Activated naive CD8-positive, alpha-beta T cell treated with anti-CD3 and anti-CD28 coated beads, Interleukin-2, amount 50 U/mL, for 24 hours (primary cell): ENCODE data around the gene ZGPAT.
A peak's percentile ranks its signal among the peaks of the same experiment; 100 is the strongest.

Experiments
- ATAC-seq: fragments of 150-1000 bp; cut with Tn5 transposase; one replicate; pipeline ENCODE4 v1.10.0; 2021
- DNase-seq: peaks from one replicate; pipeline ENCODE4 v3.0.0; 2021
- H3K27ac Mint-ChIP-seq: one replicate; pipeline ENCODE4 v1.8.0; 2021; ENCODE audit warnings: mild to moderate bottlenecking, mixed read lengths
- H3K27me3 Mint-ChIP-seq: one replicate; pipeline ENCODE4 v1.8.0; 2021; ENCODE audit warnings: mixed read lengths
- H3K36me3 Mint-ChIP-seq: one replicate; pipeline ENCODE4 v1.8.0; 2021; ENCODE audit warnings: low read depth, mixed read lengths
- H3K4me1 Mint-ChIP-seq: one replicate; pipeline ENCODE4 v1.8.0; 2021; ENCODE audit warnings: mixed read lengths
- H3K4me3 Mint-ChIP-seq: one replicate; pipeline ENCODE4 v1.8.0; 2021; ENCODE audit warnings: mild to moderate bottlenecking, moderate library complexity, mixed read lengths
- H3K9me3 Mint-ChIP-seq: one replicate; pipeline ENCODE4 v1.8.0; 2021; ENCODE audit warnings: mixed read lengths

The ZGPAT gene

DNA sequence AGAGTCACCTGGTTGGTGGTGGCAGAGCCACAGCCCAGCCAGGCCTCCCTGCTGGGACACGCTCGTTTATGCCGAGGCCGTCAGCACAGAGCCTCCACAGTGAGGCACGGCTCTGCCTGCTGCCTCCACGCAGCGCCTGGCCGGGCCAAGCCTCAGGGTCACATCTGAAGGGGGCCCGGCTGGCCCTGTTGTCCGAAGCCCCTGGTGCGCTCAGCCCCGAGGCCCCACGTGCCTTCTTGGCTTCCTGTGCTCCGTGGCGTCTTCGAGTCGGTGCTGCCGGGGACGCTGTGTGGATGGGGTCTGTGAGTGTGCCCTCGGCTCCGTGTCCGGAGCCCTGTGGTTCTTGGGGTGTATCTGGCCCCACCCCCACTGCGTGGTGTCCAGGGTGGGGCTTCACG, 21.7 kb upstream of the ZGPAT start:
- no peak overlapping the region for H3K27ac Mint-ChIP-seq
- no peak for ATAC-seq
- no peaks in the 10 kb centered on the region for H3K9me3 Mint-ChIP-seq
- no peaks in the 10 kb centered on the region for H3K27me3 Mint-ChIP-seq
- H3K4me3 Mint-ChIP-seq: no peak overlapping the region
- peaks cover 13% of the 10 kb centered on the region for H3K4me1 Mint-ChIP-seq
- DNase-seq: no peak
- no peaks in the 10 kb centered on the region for H3K36me3 Mint-ChIP-seq

- peak; percentile 50 for ATAC-seq
- Mint-ChIP-seq H3K4me1 (peaks cover 13% of the 10 kb centered on the region), H3K27ac (no peak overlapping the region), H3K9me3 (no peaks in the 10 kb centered on the region), H3K36me3 (peaks cover 2% of the 10 kb centered on the region), H3K27me3 (no peaks in the 10 kb centered on the region), H3K4me3 (no peak overlapping the region)
- DNase-seq: peak; percentile 49
Measured at GRCh38 chr20:63686492-63687321, 21.1 kb upstream of the ZGPAT start.

- Mint-ChIP-seq H3K36me3 (peaks cover 4% of the 10 kb centered on the region), H3K4me1 (peaks cover 11% of the 10 kb centered on the region)
Measured at GRCh38 chr20:63687419-63688178, 20.2 kb upstream of the ZGPAT start.

GRCh38 chr20:63688228-63689045, 19.4 kb upstream of the ZGPAT start:
- Mint-ChIP-seq H3K27me3 (no peaks in the 10 kb centered on the region), H3K36me3 (peaks cover 5% of the 10 kb centered on the region), H3K9me3 (no peaks in the 10 kb centered on the region), H3K4me1 (peaks cover 11% of the 10 kb centered on the region), H3K27ac (no peak overlapping the region), H3K4me3 (no peak overlapping the region)
- DNase-seq (no peak), ATAC-seq (no peak)

More at GRCh38 chr20:63687419-63688178, 20.2 kb upstream of the ZGPAT start:
- Mint-ChIP-seq H3K4me3 (no peak overlapping the region), H3K27me3 (no peaks in the 10 kb centered on the region), H3K27ac (no peak overlapping the region), H3K9me3 (no peaks in the 10 kb centered on the region)
- DNase-seq (no peak), ATAC-seq (no peak)

DNA sequence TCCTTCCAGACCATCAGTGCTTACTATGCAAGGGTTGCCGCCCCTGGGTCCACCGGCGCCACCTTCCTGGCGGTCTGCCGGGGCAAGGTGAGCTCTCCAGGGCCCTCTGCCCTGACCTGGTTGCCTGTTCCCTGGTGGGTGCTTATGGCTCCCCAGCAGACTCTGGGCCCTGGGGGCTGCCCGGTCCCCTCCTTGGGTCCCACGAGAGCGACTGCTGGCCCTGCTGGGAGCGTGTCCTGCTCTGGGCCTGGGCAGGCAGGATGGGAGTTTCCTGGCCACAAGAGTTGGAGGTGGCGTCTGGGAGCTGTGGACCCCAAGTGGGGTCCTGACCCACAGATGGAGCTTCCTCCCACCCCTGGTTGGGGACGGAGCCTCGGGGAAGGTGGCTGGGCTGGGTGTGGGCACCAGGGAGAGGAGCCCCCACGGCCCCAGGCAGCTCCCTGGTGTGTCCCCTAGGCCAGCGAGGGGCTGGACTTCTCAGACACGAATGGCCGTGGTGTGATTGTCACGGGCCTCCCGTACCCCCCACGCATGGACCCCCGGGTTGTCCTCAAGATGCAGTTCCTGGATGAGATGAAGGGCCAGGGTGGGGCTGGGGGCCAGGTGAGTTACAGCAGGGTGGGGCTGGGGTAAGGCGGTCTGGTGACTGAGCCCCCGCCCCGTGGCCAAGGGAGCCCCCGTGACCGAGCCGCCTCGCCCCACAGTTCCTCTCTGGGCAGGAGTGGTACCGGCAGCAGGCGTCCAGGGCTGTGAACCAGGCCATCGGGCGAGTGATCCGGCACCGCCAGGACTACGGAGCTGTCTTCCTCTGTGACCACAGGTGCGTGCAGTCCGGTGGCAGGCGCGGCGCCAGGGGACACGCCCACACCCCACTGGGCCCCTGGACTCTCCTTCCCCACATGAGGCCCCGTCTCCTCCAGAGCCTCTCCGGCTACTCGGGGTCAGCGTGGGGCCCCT, 18.5 kb upstream of the ZGPAT start:
- H3K27ac Mint-ChIP-seq: no peak overlapping the region
- H3K4me1 Mint-ChIP-seq: peaks cover 14% of the 10 kb centered on the region
- no peak for DNase-seq
- no peaks in the 10 kb centered on the region for H3K9me3 Mint-ChIP-seq
- H3K4me3 Mint-ChIP-seq: no peak overlapping the region
- ATAC-seq: no peak
- H3K27me3 Mint-ChIP-seq: peaks cover 3% of the 10 kb centered on the region
- peaks cover 7% of the 10 kb centered on the region for H3K36me3 Mint-ChIP-seq

- Mint-ChIP-seq H3K4me3 (no peak overlapping the region), H3K27ac (no peak overlapping the region), H3K36me3 (peaks cover 7% of the 10 kb centered on the region), H3K4me1 (peaks cover 11% of the 10 kb centered on the region), H3K9me3 (no peaks in the 10 kb centered on the region), H3K27me3 (peaks cover 3% of the 10 kb centered on the region)
- no peak for DNase-seq
- ATAC-seq: no peak
Measured at GRCh38 chr20:63690003-63690897, 17.6 kb upstream of the ZGPAT start.

- peaks cover 15% of the 10 kb centered on the region for H3K4me1 Mint-ChIP-seq
- peaks cover 3% of the 10 kb centered on the region for H3K27me3 Mint-ChIP-seq
- DNase-seq (no peak), ATAC-seq (no peak)
- peaks cover 7% of the 10 kb centered on the region for H3K36me3 Mint-ChIP-seq
- H3K4me3 Mint-ChIP-seq: no peak overlapping the region
- H3K9me3 Mint-ChIP-seq: no peaks in the 10 kb centered on the region
- no peak overlapping the region for H3K27ac Mint-ChIP-seq
Measured at GRCh38 chr20:63690898-63691710, 16.7 kb upstream of the ZGPAT start.

DNA sequence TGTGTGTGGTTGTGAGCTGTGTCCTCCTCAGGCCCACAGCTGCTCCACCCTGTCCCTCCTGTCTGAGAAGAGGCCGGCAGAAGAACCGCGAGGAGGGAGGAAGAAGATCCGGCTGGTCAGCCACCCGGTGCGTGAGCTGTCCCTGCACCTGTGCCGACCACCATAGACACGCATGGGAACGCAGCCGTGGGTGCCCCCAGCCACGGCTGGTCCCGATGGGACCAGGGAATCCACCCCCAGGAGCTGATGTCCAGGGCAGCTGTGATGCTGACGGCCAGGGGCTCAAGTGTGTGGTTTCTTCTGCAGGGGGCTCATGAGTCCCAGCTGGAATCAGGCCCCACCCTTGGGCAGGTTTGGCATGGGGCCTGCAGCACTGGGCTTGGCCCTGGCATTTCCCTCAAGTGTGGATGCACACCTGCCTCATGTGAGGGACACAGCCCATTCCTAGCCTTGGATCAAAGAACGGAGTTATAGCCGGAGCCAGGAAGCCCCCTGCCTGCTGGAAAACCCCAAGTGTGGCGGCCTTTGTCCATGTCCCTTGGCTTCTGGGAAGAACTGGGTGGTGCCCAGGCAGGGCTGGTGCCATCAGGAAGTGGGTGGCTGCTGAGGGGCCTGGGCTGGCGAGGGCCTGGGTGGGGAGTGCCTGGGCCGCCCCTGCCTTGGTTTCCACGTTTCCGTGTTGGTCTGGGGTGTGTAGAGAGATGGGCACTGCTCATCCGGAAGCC, 16.0 kb upstream of the ZGPAT start:
- H3K4me1 Mint-ChIP-seq: peaks cover 14% of the 10 kb centered on the region
- H3K27ac Mint-ChIP-seq: no peak overlapping the region
- no peak overlapping the region for H3K4me3 Mint-ChIP-seq

GRCh38 chr20:63692436-63693082, 15.3 kb upstream of the ZGPAT start:
- peak overlapping the region; percentile 8 for H3K4me3 Mint-ChIP-seq

More for the DNA sequence above, 16.0 kb upstream of the ZGPAT start:
- Mint-ChIP-seq H3K27me3 (peaks cover 3% of the 10 kb centered on the region), H3K9me3 (no peaks in the 10 kb centered on the region), H3K36me3 (peaks cover 7% of the 10 kb centered on the region)
- DNase-seq (no peak), ATAC-seq (no peak)

DNA sequence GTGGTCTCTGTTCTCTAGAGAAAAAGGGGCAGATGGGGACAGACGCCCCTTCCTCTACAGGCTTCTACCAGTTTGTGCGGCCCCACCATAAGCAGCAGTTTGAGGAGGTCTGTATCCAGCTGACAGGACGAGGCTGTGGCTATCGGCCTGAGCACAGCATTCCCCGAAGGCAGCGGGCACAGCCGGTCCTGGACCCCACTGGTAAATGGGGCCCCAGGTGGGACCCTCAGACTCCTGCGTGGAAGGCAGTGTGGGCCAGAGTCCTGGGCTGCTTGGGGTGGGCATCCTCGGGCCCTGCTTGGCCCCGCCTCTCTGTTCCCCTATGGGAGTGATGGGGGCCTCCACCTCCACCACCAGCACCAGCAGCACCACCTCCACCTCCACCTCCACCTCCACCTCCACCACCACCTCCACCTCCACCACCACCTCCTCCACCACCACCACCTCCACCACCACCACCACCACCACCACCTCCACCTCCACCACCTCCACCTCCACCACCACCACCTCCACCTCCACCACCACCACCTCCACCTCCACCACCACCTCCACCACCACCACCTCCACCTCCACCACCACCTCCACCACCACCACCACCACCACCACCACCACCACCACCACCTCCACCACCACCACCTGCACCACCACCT, 14.6 kb upstream of the ZGPAT start:
- peaks cover 20% of the 10 kb centered on the region for H3K4me1 Mint-ChIP-seq
- no peak for DNase-seq
- H3K27ac Mint-ChIP-seq: no peak overlapping the region
- H3K36me3 Mint-ChIP-seq: peaks cover 7% of the 10 kb centered on the region
- H3K9me3 Mint-ChIP-seq: no peaks in the 10 kb centered on the region
- H3K27me3 Mint-ChIP-seq: peaks cover 3% of the 10 kb centered on the region
- H3K4me3 Mint-ChIP-seq: no peak overlapping the region
- ATAC-seq: no peak

More at GRCh38 chr20:63692436-63693082, 15.3 kb upstream of the ZGPAT start:
- H3K4me1 Mint-ChIP-seq: peaks cover 15% of the 10 kb centered on the region
- ATAC-seq (no peak), DNase-seq (no peak)
- peaks cover 3% of the 10 kb centered on the region for H3K27me3 Mint-ChIP-seq
- peak overlapping the region; percentile 65 for H3K27ac Mint-ChIP-seq
- H3K36me3 Mint-ChIP-seq: peaks cover 7% of the 10 kb centered on the region
- no peaks in the 10 kb centered on the region for H3K9me3 Mint-ChIP-seq
